ENCODE measurements around the gene TBXAS1.

TBXAS1 gene

GRCh38 chr7:140026935-140027334 is 197.9 kb downstream of the TBXAS1 start:
- TF ChIP-seq, protein P1, sequence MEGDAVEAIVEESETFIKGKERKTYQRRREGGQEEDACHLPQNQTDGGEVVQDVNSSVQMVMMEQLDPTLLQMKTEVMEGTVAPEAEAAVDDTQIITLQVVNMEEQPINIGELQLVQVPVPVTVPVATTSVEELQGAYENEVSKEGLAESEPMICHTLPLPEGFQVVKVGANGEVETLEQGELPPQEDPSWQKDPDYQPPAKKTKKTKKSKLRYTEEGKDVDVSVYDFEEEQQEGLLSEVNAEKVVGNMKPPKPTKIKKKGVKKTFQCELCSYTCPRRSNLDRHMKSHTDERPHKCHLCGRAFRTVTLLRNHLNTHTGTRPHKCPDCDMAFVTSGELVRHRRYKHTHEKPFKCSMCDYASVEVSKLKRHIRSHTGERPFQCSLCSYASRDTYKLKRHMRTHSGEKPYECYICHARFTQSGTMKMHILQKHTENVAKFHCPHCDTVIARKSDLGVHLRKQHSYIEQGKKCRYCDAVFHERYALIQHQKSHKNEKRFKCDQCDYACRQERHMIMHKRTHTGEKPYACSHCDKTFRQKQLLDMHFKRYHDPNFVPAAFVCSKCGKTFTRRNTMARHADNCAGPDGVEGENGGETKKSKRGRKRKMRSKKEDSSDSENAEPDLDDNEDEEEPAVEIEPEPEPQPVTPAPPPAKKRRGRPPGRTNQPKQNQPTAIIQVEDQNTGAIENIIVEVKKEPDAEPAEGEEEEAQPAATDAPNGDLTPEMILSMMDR (IDR thresholded peaks at IDR 0.05; ENCODE audit: insufficient read depth, low read length, missing control alignments) = no peak
- no peak overlapping the region for H3K4me3 ChIP-seq (ENCODE audit: low read depth, low read length)
- ChIA-PET POLR2A (no interaction called here), CTCF (no interaction called here)
- no peak for DNase-seq (ENCODE audit: low read depth, low spot score)

- ChIA-PET CTCF (no interaction called here), POLR2A (no interaction called here)
- H3K4me3 ChIP-seq (ENCODE audit: low read depth, low read length) = no peak overlapping the region
- no peak for DNase-seq (ENCODE audit: low read depth, low spot score)
- TF ChIP-seq, protein P1 (IDR thresholded peaks at IDR 0.05; ENCODE audit: insufficient read depth, low read length, missing control alignments) = no peak
Measured at GRCh38 chr7:140027858-140028257, 198.8 kb downstream of the TBXAS1 start.

DNA sequence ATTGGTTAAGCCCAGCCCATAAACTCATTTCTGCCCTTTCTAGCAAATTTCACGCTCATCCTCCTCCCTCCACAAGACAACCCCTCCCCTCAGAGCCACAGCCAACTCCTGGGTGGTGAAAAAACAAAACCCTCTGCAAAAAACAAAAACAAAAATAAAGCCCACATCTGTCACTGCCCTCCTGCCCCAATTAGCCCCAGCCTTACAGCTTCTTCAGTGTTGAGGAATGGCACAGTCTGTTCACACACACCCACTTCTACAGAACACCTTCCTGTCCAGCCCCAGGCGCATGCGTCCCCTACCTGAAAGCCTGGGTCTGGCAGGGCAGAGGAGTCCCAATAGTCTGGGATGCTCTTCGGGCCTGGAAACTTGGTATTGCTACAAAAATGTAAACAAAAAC is 199.2 kb downstream of the TBXAS1 start:
- CTCF ChIA-PET = interaction anchor here (1.6 kb wide), 1 partner anchor 298 kb away, joined by 3 read pairs; no protein-coding TSS in a partner anchor
- POLR2A ChIA-PET = no interaction called here
- no peak for DNase-seq (ENCODE audit: low read depth, low spot score)
- TF ChIP-seq, protein P1 (IDR thresholded peaks at IDR 0.05; ENCODE audit: insufficient read depth, low read length, missing control alignments) = no peak
- no peak overlapping the region for H3K4me3 ChIP-seq (ENCODE audit: low read depth, low read length)

DNA sequence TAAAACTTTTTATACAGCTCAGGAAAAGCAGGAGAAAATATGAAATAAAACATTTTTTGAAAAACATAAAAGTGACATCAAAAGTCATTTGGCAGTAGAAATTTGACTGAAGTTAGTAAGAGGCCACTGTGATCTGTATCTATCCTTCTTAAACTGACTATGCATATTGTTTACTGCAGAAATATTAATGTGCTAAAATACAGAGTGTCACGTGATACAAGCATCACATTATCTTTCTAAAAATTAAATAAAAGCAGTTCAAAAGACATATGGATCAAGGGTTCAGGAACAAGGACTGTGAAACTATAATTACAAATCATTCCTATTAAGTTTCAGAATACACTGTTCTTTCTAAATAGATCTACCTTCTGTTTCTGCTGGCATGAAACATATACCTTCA is 200.0 kb downstream of the TBXAS1 start:
- ChIA-PET POLR2A (no interaction called here), CTCF (interaction anchor here (1.6 kb wide), 1 partner anchor 297 kb away, joined by 3 read pairs; no protein-coding TSS in a partner anchor)
- TF ChIP-seq, protein P1 (IDR thresholded peaks at IDR 0.05; ENCODE audit: insufficient read depth, low read length, missing control alignments) = no peak
- H3K4me3 ChIP-seq (ENCODE audit: low read depth, low read length) = no peak overlapping the region
- DNase-seq (ENCODE audit: low read depth, low spot score) = no peak

DNA sequence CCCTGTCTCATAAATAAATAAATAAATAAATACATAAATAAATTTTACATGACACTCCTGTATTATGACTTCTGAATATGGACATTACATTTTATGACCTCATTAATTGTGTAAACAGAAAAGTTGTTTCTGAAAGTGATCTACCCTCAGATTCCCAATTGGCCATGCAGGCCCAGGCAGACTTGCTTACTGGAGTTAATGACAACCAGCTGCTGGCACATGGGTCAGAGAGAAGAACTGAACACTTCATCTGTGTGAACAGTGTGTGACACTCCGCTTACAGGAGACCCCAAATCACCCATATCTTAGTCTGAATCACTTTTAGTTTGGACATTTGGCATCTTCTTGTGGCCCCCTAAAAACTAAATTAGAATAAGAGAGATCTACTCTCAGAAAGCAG is 202.3 kb downstream of the TBXAS1 start:
- POLR2A ChIA-PET = no interaction called here
- no peak overlapping the region for H3K4me3 ChIP-seq (ENCODE audit: low read depth, low read length)
- DNase-seq (ENCODE audit: low read depth, low spot score) = no peak
- TF ChIP-seq, protein P1 (IDR thresholded peaks at IDR 0.05; ENCODE audit: insufficient read depth, low read length, missing control alignments) = no peak
- CTCF ChIA-PET = no interaction called here

- CTCF ChIA-PET = interaction anchor here (1.6 kb wide), 1 partner anchor 15 kb away, joined by 4 read pairs; no protein-coding TSS in a partner anchor
- no peak overlapping the region for H3K4me3 ChIP-seq (ENCODE audit: low read depth, low read length)
- POLR2A ChIA-PET = no interaction called here
- no peak for DNase-seq (ENCODE audit: low read depth, low spot score)
- TF ChIP-seq, protein P1 (IDR thresholded peaks at IDR 0.05; ENCODE audit: insufficient read depth, low read length, missing control alignments) = no peak
Measured at GRCh38 chr7:140033036-140033435, 204.0 kb downstream of the TBXAS1 start.
